DMS114 treated with DMSO at 0.1 percent for 48 hours (cell line): Measurements from ENCODE around the gene OR6N2.

ENCODE experiments used
- DNase-seq: peaks from one replicate; lab custom pipeline; 2025; ENCODE audit not compliant: unreplicated experiment; lab: John Stamatoyannopoulos, UW

OR6N2 gene, protein sequence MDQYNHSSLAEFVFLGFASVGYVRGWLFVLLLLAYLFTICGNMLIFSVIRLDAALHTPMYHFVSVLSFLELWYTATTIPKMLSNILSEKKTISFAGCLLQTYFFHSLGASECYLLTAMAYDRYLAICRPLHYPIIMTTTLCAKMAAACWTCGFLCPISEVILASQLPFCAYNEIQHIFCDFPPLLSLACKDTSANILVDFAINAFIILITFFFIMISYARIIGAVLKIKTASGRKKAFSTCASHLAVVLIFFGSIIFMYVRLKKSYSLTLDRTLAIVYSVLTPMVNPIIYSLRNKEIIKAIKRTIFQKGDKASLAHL

DNA sequence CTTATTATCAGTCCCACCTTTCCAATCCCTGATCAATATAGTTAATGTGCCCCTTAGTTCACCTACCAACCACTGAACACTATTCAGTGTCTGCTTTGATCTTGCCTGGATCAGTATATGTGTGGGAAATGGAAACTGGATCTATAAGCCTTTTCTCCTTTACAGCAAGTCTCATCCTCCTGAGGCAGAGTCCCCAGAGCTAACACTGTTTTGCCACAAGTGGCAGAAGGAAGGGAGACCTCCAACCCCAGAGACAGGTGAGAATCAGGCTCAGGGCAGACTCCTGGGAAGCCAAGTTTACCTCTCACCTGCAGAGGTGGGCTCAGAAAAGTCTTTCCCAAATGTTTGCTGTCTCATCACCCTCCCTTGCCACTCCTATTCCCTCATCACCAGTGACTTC is at the start of gene OR6N2:
OR6N2 (minus strand) TSS at position 101 of the 400 bp plus-strand sequence. CDS start 3,569 bp downstream, outside the sequence.
- no peak for DNase-seq

DNA sequence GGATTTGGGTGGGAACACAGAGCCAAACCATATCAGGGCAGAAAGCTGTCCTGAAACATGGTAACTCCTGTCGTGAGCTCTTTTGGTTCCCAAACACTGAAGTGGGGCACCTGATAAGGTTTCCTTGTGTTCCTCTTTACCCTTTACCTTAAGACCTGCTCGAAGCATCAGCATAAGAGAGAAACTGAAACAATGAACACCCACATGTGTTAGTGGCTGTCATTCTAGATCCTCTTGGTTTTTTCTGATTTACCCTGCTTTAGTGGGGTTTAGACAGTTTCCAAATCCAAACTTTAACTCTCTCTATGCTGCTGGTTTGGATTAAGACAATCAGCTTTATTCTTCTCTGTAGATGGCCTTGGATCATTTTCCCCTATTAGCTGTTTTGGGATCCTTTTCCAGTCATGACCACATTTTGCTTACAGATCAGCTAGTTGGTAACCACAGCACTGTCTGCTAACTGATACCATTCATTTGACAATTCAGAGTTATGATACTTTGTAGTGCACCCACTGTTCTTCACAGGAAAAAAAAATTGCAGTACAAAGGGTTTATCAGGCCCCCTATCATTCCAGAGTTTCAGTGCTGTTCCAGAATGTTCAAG is 49.2 kb upstream of the OR6N2 start:
- no peak for DNase-seq

DNA sequence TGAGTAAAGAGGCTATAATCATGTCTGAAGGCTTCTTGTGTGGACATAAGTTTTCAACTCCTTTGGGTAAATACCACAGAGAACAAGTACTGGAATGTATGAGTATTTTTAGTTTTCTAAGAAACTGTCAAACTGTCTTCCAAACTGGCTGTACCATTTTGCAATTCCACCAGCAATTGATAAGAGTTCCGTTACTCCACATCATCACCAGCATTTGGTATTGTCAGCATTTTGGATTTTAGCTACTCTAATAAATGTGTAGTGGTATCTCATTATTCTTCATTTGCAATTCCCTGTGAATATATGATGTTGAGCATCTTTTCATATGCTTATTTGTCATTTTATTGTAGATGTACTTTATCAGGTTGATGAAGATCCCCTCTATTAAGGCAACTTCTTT is 40.7 kb upstream of the OR6N2 start:
- no peak for DNase-seq

DNA sequence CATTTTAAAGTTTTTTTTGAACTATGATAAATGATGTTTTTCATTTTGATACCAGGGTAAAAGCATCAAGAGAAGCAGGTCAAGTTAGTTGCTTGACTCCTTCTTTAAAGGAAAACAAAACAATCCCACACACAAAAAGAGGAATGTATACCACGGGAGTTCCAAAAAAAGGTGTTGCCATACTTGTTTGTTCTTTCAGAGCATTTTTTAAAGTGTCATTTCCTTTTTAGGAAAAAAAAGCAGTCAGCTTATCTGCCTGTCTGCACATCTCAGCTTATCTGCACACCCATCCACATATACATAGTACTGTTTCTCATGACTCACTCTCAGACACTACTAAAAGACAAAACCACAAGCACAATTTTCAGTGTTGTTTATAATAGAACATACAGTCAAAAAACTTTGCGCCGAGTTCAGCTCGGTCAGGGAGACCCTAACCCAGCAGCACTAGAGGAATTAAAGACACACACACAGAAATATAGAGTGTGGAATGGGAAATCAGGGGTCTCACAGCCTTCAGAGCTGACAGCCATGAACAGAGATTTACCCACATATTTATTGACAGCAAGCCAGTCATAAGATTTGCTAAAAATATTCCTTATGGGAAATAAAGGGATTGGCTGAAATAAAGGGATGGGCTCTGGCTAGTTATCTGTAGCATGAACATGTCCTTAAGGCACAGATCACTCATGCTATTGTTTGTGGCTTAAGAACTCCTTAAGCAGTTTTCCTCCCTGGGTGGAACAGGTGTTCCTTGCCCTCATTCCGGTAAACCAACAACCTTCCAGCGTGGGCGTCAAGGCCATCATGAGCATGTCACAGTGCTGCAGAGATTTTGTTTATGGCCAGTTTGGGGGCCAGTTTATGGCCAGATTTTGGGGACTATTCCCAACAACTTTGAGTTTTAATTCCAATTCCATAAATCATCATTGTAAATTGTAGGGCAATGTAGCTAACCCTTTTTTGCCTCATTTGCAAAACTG is 38.7 kb upstream of the OR6N2 start:
- no peak for DNase-seq

DNA sequence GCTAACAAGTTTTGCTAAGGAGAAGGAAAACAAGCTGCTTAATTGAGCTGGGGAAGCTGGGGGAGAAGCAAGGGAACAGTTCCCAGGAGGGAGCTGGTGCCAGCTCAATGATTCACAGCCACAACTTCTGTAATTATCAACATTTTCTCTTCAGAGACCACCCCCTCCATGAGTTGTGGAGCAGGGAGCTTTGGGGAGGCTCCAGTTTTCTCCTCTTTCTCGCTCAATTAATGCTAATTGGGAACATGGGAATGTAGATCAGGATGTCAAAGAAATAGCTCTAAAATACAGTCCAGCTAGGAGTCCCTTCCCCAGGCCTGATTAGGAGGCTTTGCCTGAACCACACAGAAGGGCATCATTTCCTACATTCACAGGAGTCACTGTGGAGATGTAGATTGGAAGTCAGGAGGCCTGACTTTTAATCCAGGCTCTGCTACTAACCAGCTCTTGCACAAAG is 38.0 kb upstream of the OR6N2 start:
- DNase-seq: no peak

DNA sequence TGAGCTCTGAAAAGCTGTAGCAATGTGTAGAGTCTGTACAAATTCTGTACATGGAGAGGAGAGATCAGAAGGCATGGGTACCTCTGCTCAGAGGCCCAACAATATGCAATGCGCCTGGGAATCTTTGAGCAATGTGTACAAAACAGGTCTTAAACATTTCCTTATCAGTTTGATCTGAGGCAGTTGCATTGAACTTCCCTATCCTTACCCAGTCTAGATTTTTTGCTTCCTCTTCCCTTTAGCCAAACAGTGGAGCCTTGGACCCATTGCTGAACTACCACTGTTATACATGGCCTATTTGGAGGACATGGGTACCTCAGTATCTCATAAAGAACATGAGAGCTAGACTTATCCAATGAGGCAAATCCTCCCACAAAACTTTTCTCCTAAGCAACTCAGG is 37.6 kb upstream of the OR6N2 start:
- no peak for DNase-seq

DNA sequence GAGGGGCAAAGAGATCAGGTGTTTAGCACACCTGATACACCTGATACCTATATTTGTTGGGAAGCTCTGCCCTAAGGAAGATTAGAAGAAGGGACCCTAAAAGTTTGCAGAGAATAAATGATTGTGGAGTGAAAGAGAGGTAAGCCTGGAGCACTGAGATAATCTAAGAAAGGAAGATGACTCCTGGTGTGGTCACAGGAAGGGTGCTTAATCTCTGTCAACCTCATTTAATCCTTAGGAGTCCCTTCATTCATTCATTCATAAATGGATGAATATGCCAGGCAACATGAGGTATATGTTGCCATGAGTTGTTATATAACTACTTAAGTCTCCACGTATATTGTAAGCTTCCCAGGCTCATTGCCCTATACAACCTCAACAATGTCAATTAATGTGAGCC is 34.0 kb upstream of the OR6N2 start:
- no peak for DNase-seq

DNA sequence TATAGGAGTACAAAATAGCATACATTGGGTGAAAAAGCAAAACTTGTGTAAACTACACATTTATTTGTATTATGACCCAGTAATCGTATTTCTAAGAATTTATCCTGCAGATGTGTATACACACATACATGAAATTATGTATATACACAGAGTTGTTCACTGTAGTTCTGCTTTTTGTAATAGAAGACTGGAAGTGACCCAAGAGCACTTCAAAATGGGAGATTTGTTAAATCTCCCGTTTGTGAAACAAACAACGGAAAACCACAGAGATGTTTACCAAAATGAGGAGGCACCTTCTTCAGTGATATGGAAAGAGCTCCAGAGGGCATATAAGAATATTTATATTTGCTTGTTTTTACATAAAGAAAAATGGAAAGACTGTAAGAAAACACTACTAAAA is 32.2 kb upstream of the OR6N2 start:
- DNase-seq: no peak

DNA sequence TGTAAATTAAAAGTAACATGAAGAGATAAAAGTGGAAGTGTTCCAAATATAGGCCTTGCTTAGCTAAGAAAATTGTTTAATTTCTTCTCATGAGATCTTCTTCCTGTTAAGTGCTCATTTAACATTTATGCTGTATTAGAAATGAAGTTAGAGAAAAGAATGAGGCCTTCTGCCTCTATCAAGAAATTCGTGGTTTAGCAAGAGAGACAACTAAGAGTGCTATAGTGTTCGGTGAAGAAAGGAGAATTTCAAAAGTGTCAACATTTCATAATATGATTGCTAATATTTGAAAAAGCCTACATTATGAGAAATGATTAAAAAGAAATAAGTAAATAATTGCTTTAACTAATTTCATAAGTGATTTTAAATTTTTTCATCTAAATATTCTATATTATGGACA is 31.3 kb upstream of the OR6N2 start:
- no peak for DNase-seq

DNA sequence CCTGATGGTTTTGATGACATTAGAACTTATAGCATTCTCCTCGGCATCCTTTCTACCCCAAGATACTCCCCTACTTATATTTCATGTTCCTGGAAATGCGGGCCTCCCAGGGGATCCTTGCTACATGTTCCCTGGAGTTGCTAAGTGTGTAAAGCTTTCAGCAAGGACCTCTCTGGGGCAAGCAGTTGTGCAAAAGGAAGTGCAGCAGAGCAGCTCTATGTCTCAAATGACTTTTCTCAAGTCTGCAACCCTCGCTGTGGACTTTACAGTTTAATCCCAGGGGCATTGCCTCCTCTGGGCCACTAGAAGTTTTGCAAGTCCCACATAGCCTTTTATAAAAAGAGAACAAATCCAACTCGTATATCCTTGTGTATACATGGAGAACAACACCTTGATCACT is 29.3 kb upstream of the OR6N2 start:
- no peak for DNase-seq

DNA sequence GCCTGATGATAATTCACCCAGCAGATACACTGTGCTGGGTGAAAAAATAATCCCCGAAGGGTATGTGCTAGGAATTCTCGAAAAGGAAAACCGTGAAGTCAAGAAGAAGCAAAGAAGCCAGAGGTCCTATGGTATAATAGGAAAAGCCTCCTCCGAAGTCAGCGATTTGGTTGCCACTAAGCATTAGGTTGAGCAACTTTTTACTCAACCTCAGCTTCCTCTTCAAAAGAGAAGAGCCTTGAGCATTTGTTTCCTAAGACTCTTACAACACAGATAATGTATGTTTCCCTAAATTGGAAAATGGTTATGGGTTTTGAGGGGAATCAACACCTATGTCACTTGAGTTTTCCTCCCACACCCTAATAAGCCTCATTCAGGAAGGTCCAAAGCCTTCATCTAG is 28.9 kb upstream of the OR6N2 start:
- DNase-seq: no peak

DNA sequence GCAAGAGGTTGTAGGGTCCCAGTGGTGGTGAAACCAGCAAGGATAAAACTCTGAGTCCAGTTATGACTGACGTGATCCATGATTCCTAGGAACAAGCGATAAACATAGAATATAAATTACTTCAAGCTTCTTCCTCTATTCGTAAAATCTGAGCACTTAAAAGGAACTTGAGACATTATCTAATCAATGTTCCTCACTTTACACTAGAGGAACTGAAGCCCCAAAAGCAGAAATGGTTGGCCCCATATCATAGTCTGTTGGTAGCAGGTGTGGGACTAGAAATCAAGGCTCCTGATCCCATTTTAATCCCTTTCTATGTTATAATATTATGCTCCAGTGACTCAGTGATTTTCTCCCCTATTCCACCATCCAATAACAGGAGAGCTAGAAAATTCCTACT is 28.3 kb upstream of the OR6N2 start:
- DNase-seq: no peak

DNA sequence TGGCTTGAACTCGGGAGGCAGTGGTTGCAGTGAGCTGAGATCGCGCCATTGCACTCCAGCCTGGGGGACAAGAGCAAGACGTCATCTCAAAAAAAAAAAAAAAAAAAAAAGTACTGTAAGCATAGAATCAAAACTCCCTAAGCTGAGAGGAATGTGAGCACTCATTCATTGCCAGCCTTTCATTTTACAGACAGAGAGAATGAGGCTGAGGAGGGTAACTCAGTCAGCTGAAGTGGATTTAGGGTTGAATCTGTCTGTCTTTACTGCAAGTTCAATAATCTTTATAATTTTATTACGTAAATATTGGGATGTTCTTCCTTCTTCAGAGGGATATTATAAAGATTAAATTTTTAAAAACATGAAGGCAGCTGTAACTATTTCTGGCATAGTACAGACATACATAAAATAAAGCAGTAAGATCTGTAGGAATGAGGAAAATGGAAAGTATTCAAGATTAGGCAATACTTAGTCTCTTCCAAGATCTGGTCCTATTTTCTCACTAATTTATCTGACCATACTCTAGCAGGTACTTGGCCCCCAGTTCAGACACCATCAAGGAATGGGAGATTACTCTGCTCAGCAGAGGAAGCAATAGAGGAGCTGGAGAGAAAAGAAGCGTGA is 26.0 kb upstream of the OR6N2 start:
- no peak for DNase-seq

DNA sequence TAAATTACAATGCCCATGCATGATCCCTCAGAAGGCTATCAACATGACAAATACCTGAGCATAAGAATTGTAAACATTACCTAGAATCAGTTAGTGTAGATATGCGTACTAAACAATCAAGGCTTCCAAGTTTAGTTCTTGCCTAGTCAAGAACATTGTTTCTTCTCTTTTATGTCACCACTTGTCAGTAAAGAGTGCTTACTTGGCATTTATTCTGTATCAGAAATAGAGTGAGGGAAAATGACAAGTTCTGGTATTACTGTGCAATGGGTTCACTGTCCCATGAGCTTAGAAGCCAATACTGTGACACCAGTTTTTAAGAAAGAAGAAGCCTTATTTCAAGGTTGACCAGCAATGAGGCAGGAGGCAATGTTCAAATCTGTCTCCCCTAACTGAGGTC is 22.7 kb upstream of the OR6N2 start:
- no peak for DNase-seq

DNA sequence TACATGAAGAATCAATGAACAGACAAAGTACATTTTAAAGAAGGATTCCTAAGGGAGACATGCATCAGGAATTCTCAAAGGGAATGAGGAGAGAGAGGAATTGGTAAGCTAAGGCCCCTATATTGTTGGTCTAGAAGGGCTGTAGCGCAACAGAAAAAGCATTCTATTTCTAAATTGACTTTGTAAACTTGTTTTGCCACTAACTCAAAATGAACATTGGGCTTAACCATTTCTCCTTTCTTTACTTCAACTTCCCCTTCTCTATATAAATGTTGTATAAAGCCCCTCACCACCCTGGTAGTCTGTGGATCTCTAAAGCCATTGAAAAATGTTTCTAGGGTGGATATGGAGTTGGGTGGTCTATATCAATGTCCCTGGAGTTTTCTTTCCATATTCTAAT is 20.4 kb upstream of the OR6N2 start:
- no peak for DNase-seq

DNA sequence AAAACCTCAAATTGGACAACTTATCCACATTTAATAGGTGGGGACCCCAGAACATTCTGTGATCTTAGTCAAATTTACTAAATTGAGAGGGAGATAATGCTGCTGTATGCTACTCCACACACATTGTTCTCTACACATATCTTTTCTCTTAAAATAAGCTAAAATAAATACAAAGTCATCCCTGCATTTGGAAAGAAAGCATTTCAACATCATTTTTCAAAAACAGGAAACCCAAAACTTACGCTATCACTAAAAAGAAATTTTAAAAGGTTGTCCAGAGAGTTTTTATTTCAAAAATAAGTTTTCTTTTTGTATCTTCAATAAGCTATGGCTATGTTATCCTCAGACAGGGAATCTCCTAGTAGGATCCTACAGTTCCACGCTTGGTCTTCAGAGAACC is 19.5 kb upstream of the OR6N2 start:
- DNase-seq: no peak

DNA sequence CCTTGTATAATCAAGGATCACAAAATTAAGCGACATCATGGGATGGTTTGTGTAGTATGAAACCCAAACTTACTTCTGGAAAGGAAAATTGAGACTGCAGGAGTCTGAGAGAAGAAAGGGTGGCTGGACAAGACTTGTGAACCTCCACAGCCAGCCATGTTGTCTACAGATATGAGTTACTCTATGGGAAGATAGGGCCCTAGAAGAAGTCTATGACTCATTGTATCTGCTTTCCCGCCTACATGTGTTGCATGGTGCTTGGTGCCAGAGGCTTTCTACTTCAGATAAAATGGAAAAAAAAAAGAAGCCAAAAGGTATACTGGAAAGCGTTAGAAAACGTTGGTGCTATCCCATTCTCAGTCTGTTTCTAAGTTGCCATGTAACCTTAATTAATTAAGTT is 18.7 kb upstream of the OR6N2 start:
- DNase-seq: no peak

DNA sequence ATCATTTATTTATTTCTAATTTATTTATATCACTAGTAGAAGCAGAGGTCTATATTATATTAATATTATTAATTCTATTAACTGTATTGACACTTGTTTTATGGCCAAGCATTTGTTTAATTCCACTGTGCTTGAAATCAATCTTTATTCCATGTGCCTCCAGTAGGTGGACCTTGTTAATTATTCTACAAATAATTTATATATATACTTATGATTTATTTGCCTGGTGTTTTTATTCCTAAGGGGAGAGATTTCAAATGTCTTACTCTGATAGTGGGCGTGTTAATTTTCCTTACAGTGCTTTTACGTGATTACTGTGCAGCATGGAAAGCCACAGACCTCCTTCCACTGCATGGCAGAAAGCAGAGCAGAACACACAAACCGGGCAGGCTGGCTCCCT is 17.5 kb upstream of the OR6N2 start:
- no peak for DNase-seq

DNA sequence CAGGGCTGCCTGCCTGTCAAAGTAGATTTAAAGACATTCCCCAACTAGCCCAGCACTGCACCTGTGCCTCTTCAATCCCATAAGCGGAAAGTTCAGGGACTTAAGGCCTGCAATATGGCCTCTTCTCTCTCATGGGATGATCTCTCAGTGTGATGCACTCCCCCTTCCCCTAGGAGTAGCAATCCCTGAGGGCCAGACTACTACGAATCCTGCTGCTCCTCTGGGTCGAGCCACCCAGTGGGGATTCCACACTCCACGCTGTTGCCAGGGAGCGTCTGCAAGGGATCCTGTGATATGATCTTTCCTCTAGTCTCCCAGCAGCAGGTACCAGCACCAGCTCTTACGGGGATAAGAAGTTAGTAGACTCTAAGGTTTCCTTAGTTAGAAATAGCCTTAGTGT is 13.2 kb upstream of the OR6N2 start:
- DNase-seq: no peak

DNA sequence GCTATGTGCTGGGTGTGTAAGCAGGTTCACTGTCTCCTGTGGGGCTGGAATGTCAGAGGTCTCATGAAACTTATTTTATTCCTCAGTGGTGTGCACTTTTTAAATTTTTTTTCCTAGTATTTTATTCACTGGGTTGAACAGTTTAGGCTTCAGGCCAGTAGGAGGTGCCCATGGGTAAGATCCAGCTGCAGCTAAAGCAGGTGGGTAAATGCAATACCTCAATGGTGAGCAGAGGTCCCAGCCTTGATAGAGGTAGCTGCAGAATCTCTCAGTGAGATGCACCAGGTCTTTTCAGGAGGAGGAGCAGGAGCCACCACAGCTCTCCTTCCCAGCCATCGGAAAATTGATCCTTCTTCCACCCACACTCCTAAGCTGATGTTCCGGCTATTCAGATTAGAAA is 12.6 kb upstream of the OR6N2 start:
- DNase-seq: no peak
